Measurements from ENCODE around the gene MSH4. TPM values are rescaled to one million over a fixed set of nuclear protein-coding genes. Genes with fewer than 3 reads are reported as not detected.

MSH4 gene
- total RNA-seq, 1 donor from 2014 or later, result 0.44 TPM

GRCh38 chr1:75879985-75880384, 83.3 kb downstream of the MSH4 start:
- H3K9me3 Mint-ChIP-seq (ENCODE audit: unreplicated experiment), result no peaks in the 10 kb centered on the region
- no peak for TF ChIP-seq CTCF (IDR thresholded peaks at IDR 0.05; ENCODE audit: unreplicated experiment)
- H3K27ac Mint-ChIP-seq (ENCODE audit: unreplicated experiment), result no peak overlapping the region
- H3K36me3 Mint-ChIP-seq (ENCODE audit: low read depth, unreplicated experiment), result no peaks in the 10 kb centered on the region
- H3K4me3 Mint-ChIP-seq (ENCODE audit: unreplicated experiment), result no peak overlapping the region
- no peak for DNase-seq (ENCODE audit: low spot score)
- no peaks in the 10 kb centered on the region for H3K4me1 Mint-ChIP-seq (ENCODE audit: unreplicated experiment)
- H3K27me3 Mint-ChIP-seq (ENCODE audit: unreplicated experiment), result no peaks in the 10 kb centered on the region

GRCh38 chr1:75884437-75884836, 87.8 kb downstream of the MSH4 start:
- Mint-ChIP-seq H3K36me3 (ENCODE audit: low read depth, unreplicated experiment) (no peaks in the 10 kb centered on the region), H3K9me3 (ENCODE audit: unreplicated experiment) (no peaks in the 10 kb centered on the region), H3K27ac (ENCODE audit: unreplicated experiment) (no peak overlapping the region), H3K27me3 (ENCODE audit: unreplicated experiment) (no peaks in the 10 kb centered on the region), H3K4me1 (ENCODE audit: unreplicated experiment) (no peaks in the 10 kb centered on the region), H3K4me3 (ENCODE audit: unreplicated experiment) (no peak overlapping the region)
- no peak for TF ChIP-seq CTCF (IDR thresholded peaks at IDR 0.05; ENCODE audit: unreplicated experiment)
- DNase-seq (ENCODE audit: low spot score), result no peak

- DNase-seq (ENCODE audit: low spot score), result no peak
- Mint-ChIP-seq H3K27me3 (ENCODE audit: unreplicated experiment) (no peaks in the 10 kb centered on the region), H3K36me3 (ENCODE audit: low read depth, unreplicated experiment) (no peaks in the 10 kb centered on the region), H3K4me3 (ENCODE audit: unreplicated experiment) (no peak overlapping the region), H3K9me3 (ENCODE audit: unreplicated experiment) (no peaks in the 10 kb centered on the region), H3K27ac (ENCODE audit: unreplicated experiment) (no peak overlapping the region), H3K4me1 (ENCODE audit: unreplicated experiment) (no peaks in the 10 kb centered on the region)
- no peak for TF ChIP-seq CTCF (IDR thresholded peaks at IDR 0.05; ENCODE audit: unreplicated experiment)
Observed at GRCh38 chr1:75901371-75901770, 104.7 kb downstream of the MSH4 start.

- Mint-ChIP-seq H3K27me3 (ENCODE audit: unreplicated experiment) (no peaks in the 10 kb centered on the region), H3K27ac (ENCODE audit: unreplicated experiment) (no peak overlapping the region), H3K9me3 (ENCODE audit: unreplicated experiment) (no peaks in the 10 kb centered on the region), H3K4me3 (ENCODE audit: unreplicated experiment) (no peak overlapping the region), H3K4me1 (ENCODE audit: unreplicated experiment) (no peaks in the 10 kb centered on the region), H3K36me3 (ENCODE audit: low read depth, unreplicated experiment) (no peaks in the 10 kb centered on the region)
- no peak for TF ChIP-seq CTCF (IDR thresholded peaks at IDR 0.05; ENCODE audit: unreplicated experiment)
- DNase-seq (ENCODE audit: low spot score), result peak; percentile 38
Observed at GRCh38 chr1:75908717-75909152, 112.1 kb downstream of the MSH4 start.

- no peaks in the 10 kb centered on the region for H3K27me3 Mint-ChIP-seq (ENCODE audit: unreplicated experiment)
- H3K9me3 Mint-ChIP-seq (ENCODE audit: unreplicated experiment), result no peaks in the 10 kb centered on the region
- no peaks in the 10 kb centered on the region for H3K36me3 Mint-ChIP-seq (ENCODE audit: low read depth, unreplicated experiment)
- TF ChIP-seq CTCF (IDR thresholded peaks at IDR 0.05; ENCODE audit: unreplicated experiment), result no peak
- H3K4me3 Mint-ChIP-seq (ENCODE audit: unreplicated experiment), result no peak overlapping the region
- no peaks in the 10 kb centered on the region for H3K4me1 Mint-ChIP-seq (ENCODE audit: unreplicated experiment)
- DNase-seq (ENCODE audit: low spot score), result no peak
- H3K27ac Mint-ChIP-seq (ENCODE audit: unreplicated experiment), result no peak overlapping the region
Observed at GRCh38 chr1:75916834-75917233, 120.2 kb downstream of the MSH4 start.
